Measurements from ENCODE around the gene LAPTM4A.

DNA sequence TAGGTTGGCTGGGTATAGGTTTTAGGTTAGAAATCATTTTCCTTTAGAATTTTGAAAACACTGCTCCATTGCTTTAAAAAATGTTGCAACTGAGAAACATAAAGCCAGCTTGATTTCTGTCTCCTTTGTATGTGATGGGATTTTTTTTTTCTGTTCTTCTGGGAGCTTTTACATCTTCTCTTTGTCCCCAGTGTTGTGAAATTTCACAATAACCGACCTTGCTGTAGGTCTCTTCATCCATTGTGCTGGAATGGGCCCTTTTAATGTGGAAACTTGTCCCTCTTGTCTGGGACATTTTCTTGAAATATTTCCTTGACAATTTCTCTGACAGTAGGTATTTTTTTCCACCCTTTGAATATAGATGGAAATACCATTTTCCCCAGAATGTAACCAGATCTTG lies 44.0 kb upstream of the LAPTM4A start:
- TF ChIP-seq EP300 (IDR thresholded peaks at IDR 0.05) (no peak), POLR2A (IDR thresholded peaks at IDR 0.05) (no peak), POLR2AphosphoS5 (IDR thresholded peaks at IDR 0.05) (no peak)
- TF ChIP-seq, protein P1, sequence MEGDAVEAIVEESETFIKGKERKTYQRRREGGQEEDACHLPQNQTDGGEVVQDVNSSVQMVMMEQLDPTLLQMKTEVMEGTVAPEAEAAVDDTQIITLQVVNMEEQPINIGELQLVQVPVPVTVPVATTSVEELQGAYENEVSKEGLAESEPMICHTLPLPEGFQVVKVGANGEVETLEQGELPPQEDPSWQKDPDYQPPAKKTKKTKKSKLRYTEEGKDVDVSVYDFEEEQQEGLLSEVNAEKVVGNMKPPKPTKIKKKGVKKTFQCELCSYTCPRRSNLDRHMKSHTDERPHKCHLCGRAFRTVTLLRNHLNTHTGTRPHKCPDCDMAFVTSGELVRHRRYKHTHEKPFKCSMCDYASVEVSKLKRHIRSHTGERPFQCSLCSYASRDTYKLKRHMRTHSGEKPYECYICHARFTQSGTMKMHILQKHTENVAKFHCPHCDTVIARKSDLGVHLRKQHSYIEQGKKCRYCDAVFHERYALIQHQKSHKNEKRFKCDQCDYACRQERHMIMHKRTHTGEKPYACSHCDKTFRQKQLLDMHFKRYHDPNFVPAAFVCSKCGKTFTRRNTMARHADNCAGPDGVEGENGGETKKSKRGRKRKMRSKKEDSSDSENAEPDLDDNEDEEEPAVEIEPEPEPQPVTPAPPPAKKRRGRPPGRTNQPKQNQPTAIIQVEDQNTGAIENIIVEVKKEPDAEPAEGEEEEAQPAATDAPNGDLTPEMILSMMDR (IDR thresholded peaks at IDR 0.05): no peak
